Thymus (tissue), 11 donors: ENCODE measurements around the gene ZBTB8A. TPM values are rescaled to one million over a fixed set of nuclear protein-coding genes. Genes with fewer than 3 reads are reported as not detected.
"Not testable (repeated sequence)": the region's sequence is repeated elsewhere in the genome, so short reads cannot be mapped to it uniquely, and the experiment has no call there.

Source experiments
- DNase-seq, 9 donors: peaks; one replicate each; pipeline ENCODE4 v3.0.0-alpha.2; 2013; ENCODE audit warnings: low spot score in 9 of 9, low read depth in 6 of 9, missing footprints in 1 of 9
- H3K27ac ChIP-seq, 2 donors: one replicate each; pipeline ENCODE4 v1.5.1; 2013; ENCODE audit warnings: control low read depth in 1 of 2, low read depth in 1 of 2, low read length in 1 of 2, mild to moderate bottlenecking in 1 of 2, moderate library complexity in 1 of 2
- H3K27me3 ChIP-seq, 2 donors: one replicate each; pipeline ENCODE4 v1.5.1; 2013; ENCODE audit warnings: low read length in 1 of 2; ENCODE audit not compliant: control insufficient read depth in 2 of 2, insufficient read depth in 1 of 2
- H3K36me3 ChIP-seq, 2 donors: one replicate each; pipeline ENCODE4 v1.5.1; 2013; ENCODE audit warnings: low read length in 1 of 2, mild to moderate bottlenecking in 1 of 2, moderate library complexity in 1 of 2; ENCODE audit not compliant: control insufficient read depth in 2 of 2, insufficient read depth in 2 of 2
- H3K4me1 ChIP-seq, 2 donors: one replicate each; pipeline ENCODE4 v1.5.1; 2013; ENCODE audit warnings: low read length in 2 of 2; ENCODE audit not compliant: control insufficient read depth in 2 of 2, insufficient read depth in 2 of 2
- H3K4me3 ChIP-seq, 2 donors: one replicate each; pipeline ENCODE4 v1.5.1; 2013; ENCODE audit warnings: low read length in 2 of 2, control low read depth in 1 of 2, mild to moderate bottlenecking in 1 of 2
- H3K9me3 ChIP-seq, 2 donors: one replicate each; pipeline ENCODE4 v1.5.1; 2013; ENCODE audit warnings: low read length in 1 of 2, mild to moderate bottlenecking in 1 of 2; ENCODE audit not compliant: control insufficient read depth in 2 of 2, insufficient read depth in 1 of 2
- WGBS: extraction: QIAGEN DNeasy Blood & Tissue Kit; methylation state at CpG from one replicate; pipeline ENCODE4 v1.1.7; 2013; 5-methylcytosine and 5-hydroxymethylcytosine counted together
- polyA plus RNA-seq: library from polyadenylated mRNA; stranded (reverse); fragments of 200-250 nt; gene quantifications from one replicate; pipeline ENCODE4 v1.2.3, GENCODE V29; 2013
- total RNA-seq: library from RNA; stranded (reverse); fragments of 120-200 nt; gene quantifications from one replicate; pipeline ENCODE4 v1.2.4, GENCODE V29; 2013
- donor health status: healthy.

Gene ZBTB8A
- total and polyA plus RNA-seq, 2 donors, result 2.1 to 2.2 TPM

DNA sequence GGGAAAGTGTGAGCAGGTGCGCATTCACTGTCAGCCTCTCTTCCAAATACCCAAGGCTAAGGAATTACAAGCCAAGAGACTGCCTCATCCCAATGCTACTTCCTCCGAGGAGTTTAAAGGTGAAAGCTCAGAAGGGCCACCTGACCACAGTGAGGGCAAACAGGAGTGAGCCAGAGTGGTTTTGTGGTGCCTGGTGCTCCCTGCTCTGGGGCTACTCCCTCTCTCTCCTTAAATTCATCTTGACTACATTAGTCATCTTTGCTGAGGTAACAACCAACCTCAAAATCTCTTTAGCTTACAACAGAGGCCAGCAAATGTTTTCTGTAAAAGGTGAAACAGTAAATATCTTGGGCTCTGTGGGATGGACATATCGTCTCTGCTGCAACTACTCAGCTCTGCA lies 14.2 kb upstream of the ZBTB8A start:
- no peaks in the 10 kb centered on the region for H3K4me1 ChIP-seq
- WGBS, result 70% methylated on average over 3 of the region's 3 CpGs

DNA sequence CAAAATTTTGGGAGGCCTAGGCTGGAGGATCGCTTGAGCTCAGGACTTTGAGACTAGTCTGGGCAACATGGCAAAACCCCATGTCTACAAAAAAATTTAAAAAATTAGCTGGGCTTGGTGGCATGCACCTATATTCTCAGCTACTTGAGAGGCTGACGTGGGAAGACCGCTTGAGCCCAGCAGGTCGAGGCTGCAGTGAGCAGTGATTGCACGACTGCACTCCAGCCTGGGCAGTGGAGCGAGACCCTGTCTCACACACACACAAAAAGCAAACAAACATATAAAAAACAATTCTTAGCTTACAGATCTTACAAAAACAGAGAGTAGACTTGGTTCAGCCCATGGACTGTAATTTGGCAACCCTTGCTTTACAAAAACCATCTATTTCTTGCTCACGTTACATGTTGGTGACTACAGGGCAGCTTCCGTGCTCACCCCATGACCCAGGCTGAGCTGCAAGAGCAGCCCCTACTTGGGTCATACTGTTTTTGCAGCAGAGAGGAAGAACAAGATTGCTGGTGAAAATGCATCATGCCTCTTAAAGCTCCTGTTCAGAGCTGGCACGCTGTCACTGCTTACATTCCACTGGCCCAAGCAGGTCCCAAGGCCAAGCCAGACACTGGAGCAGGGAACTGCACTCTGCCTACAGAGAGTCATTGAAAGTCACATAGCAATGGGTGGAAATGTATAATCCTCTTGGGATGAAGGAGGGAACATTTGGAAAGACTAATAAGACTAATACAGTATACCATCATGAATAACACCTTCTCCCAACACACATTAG lies 13.4 kb upstream of the ZBTB8A start:
- no peak for DNase-seq
- no peaks in the 10 kb centered on the region for H3K36me3 ChIP-seq
- 96% methylated on average over 9 of the region's 9 CpGs for WGBS
- no peak overlapping the region for H3K4me3 ChIP-seq
- H3K4me1 ChIP-seq, result no peaks in the 10 kb centered on the region
- H3K27ac ChIP-seq, result no peak overlapping the region
- no peaks in the 10 kb centered on the region for H3K27me3 ChIP-seq
- no peaks in the 10 kb centered on the region for H3K9me3 ChIP-seq

More for the DNA sequence above, 14.2 kb upstream of the ZBTB8A start:
- Histone ChIP-seq H3K4me3 (no peak overlapping the region), H3K36me3 (no peaks in the 10 kb centered on the region), H3K9me3 (no peaks in the 10 kb centered on the region), H3K27ac (no peak overlapping the region), H3K27me3 (no peaks in the 10 kb centered on the region)
- DNase-seq, result no peak

DNA sequence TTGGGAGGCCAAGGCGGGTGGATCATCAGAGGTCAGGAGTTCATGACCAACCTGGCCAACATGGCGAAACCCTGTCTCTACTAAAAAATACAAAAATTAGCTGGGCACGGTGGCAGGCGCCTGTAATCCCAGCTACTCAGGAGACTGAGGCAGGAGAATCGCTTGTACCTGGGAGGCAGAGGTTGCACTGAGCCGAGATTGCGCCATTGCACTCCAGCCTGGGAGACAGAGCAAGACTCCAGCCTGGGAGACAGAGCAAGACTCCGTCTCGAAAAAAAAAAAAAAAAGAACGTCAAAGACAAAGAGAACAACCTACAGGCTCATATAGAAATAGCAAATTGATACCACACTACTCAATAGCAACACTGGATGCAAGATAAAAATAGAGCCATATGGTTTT lies 10.7 kb upstream of the ZBTB8A start:
- H3K9me3 ChIP-seq, H3K4me1 ChIP-seq, H3K4me3 ChIP-seq, H3K36me3 ChIP-seq, H3K27me3 ChIP-seq, H3K27ac ChIP-seq, DNase-seq: not testable (repeated sequence)
- 94% methylated on average over 10 of the region's 10 CpGs for whole genome bisulfite sequencing

DNA sequence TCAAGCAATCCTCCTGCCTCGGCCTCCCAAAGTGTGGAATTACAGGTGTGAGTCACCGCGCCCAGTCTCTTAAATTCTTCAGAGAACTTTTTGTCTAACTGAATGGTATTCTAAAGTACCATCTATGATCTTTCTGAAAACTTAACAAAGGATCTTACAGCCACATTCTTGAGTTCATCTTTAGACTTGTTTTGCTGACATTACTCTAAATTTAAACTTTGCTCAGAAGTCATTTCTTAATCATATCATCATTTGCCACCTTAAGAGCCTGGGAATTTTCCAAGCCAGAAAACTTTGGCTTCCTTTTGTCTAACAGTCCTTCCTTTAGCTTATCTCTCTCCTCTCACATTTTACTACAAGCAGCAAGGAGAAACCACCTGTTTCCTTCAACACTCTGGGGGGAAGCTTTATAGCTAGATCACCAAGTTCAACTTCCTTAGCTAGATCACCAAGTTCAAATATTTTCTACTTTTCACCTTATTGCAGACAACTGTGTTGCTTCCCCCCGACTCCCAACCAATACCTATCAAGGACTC lies 5.4 kb upstream of the ZBTB8A start:
- Histone ChIP-seq H3K27me3 (peaks cover 3 to 9% of the 10 kb centered on the region in 2 donors), H3K9me3 (peaks cover 0 to 6% of the 10 kb centered on the region in 2 donors), H3K36me3 (no peaks in the 10 kb centered on the region), H3K4me1 (peaks cover 0 to 3% of the 10 kb centered on the region in 2 donors), H3K4me3 (no peak overlapping the region), H3K27ac (peak overlapping the region in 1 of 2 donors; percentile 32)
- peak in 1 of 9 donors; percentile 27 for DNase-seq
- 26% methylated on average over 4 of the region's 4 CpGs for WGBS

DNA sequence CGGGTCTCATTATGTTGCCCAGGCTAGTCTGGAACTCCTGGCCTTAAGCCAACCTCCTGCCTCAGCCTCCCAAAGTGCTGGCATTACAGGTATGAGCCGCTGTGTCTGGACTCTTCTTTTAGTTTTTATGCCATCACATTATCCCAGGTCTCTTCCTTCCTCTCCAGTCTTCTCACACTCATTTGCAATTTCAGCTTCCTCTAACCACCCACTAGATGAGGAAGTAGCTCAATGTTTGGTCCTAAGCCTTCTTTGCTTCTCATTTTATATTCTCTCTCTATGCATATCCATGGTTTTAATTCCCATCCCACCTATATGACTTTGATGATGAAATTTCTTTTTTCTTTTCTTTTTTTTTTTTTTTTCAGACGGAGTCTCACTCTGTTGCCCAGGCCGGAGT lies 3.1 kb upstream of the ZBTB8A start:
- Histone ChIP-seq H3K27ac (no peak overlapping the region), H3K27me3 (peaks cover 3 to 26% of the 10 kb centered on the region in 2 donors), H3K9me3 (peaks cover 0 to 4% of the 10 kb centered on the region in 2 donors), H3K36me3 (no peaks in the 10 kb centered on the region), H3K4me1 (peaks cover 12 to 15% of the 10 kb centered on the region in 2 donors), H3K4me3 (no peak overlapping the region)
- 56% methylated on average over 4 of the region's 4 CpGs for WGBS
- no peak for DNase-seq

DNA sequence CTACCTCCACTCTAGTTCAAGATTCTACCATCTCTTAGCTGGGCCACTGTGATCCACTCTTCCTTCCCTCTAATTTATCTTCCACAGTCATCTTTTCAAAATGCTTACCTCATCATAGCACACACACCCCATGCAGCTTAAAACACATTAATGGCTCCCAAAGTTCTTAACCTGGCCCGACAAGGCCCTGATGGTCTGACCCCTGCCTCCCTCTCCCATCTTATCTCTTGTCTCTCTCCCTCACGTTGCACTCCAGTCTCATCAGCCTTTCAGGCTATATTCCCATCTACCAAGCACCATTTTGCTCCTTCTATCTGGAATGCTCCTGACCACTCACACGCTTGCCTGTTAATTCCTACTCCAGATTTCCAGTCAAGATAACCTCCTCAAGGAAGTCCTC lies 2.5 kb upstream of the ZBTB8A start:
- H3K4me1 ChIP-seq, result peaks cover 12 to 15% of the 10 kb centered on the region in 2 donors
- H3K27me3 ChIP-seq, result peaks cover 3 to 28% of the 10 kb centered on the region in 2 donors
- no peak overlapping the region for H3K27ac ChIP-seq
- no peak overlapping the region for H3K4me3 ChIP-seq
- H3K9me3 ChIP-seq, result no peaks in the 10 kb centered on the region
- DNase-seq, result no peak
- 81% methylated on average over 3 of the region's 3 CpGs for whole genome bisulfite sequencing
- H3K36me3 ChIP-seq, result no peaks in the 10 kb centered on the region

DNA sequence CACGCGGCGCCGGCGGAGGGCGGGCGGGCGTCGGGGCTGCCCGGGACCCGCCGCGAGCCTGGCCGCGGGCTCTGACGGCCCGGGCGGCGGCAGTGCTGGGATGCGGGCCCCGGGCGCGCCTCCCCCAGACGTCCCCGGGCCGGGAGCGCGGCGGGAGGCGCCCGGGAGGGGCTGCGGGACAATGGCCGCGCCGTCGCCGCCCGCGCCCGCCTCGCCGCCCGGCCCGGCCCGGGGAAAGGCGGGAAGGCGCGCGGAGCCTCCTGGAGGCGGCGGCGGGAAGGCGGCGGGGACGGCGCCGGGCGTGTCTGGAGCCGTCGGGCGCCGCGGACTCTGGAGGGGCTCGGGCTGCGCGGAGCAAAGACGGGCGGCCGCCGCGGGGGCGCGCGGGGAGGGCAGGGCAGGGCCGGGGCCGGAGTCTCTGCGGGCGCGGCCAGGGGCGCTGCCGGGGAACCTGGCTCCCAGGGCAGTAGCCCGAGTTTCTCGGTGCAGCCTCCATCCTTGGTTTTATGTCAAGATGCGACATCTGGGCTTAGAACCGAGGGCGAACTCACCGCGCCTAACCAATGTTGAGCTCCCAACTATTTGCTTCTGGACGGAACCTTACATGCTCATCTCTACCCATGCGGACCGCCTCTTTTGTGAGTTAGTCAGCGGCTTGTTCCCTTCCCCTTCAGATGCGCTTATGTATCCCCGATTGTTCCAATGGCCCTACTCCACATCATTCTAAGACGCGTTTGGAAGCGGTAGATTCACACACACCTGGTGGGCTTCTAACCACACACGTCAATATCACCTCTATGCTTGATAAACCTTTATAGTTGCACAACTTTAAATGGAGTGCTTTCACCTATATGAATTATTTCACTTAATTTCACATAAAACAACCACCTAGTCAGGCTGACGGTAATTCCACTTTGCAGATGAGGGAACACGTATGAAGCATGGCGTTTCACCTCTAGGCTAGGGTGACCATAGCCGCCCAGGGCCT lies 651 bp downstream of the ZBTB8A start:
- H3K4me3 ChIP-seq, result peak overlapping the region; percentile 34 to 69
- peak overlapping the region in 1 of 2 donors; percentile 52 for H3K27ac ChIP-seq
- WGBS, result 2% methylated on average over 101 of the region's 102 CpGs
- H3K27me3 ChIP-seq, result peaks cover 3 to 28% of the 10 kb centered on the region in 2 donors
- H3K36me3 ChIP-seq, result no peaks in the 10 kb centered on the region
- H3K9me3 ChIP-seq, result no peaks in the 10 kb centered on the region
- DNase-seq, result peak in 2 of 9 donors; percentile 19 to 37
- H3K4me1 ChIP-seq, result peaks cover 11 to 12% of the 10 kb centered on the region in 2 donors

DNA sequence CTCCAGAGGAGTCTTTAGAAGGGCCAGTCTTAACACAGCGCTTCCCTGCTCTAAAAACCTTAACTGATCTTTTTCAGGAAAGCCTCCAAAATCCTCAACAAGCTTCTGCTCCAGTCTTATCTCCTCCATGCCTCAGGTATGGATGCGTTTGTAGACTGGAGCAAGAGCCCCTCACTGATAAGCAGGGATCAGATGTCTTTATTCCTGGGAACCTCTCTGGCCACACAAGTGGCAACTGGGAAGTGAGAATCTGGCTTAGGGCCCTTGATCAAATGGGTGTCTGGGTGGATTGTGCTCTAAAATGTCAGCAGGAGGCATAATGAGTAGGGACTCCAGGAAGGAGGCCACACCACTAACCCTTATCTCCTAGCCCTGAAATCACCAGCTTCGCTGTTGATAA lies 1.4 kb downstream of the ZBTB8A start:
- peaks cover 11 to 12% of the 10 kb centered on the region in 2 donors for H3K4me1 ChIP-seq
- no peak overlapping the region for H3K27ac ChIP-seq
- H3K4me3 ChIP-seq, result no peak overlapping the region
- H3K27me3 ChIP-seq, result peaks cover 3 to 28% of the 10 kb centered on the region in 2 donors
- no peaks in the 10 kb centered on the region for H3K9me3 ChIP-seq
- no peak for DNase-seq
- WGBS, result 53% methylated on average over 3 of the region's 3 CpGs
- no peaks in the 10 kb centered on the region for H3K36me3 ChIP-seq
